NCI-H1105 treated with DMSO at 0.1 percent for 48 hours (cell line): ENCODE data around the gene ZP4.
A peak's percentile ranks its signal among the peaks of the same experiment; 100 is the strongest.
"Not testable (repeated sequence)": the region's sequence is repeated elsewhere in the genome, so short reads cannot be mapped to it uniquely, and the experiment has no call there.

Experiments used
- DNase-seq: peaks from one replicate; lab custom pipeline; 2025; lab: John Stamatoyannopoulos, UW

Gene ZP4

GRCh38 chr1:237875291-237875690 is 15.4 kb downstream of the ZP4 start:
- no peak for DNase-seq

GRCh38 chr1:237873487-237874211 is 17.1 kb downstream of the ZP4 start:
- no peak for DNase-seq

- DNase-seq, result no peak
These were observed 21.7 kb downstream of the ZP4 start for GRCh38 chr1:237868817-237869600.

- DNase-seq, result no peak
These were observed 23.3 kb downstream of the ZP4 start for GRCh38 chr1:237867380-237867888.

GRCh38 chr1:237864338-237865244 is 26.1 kb downstream of the ZP4 start:
- peak; percentile 31 for DNase-seq

DNA sequence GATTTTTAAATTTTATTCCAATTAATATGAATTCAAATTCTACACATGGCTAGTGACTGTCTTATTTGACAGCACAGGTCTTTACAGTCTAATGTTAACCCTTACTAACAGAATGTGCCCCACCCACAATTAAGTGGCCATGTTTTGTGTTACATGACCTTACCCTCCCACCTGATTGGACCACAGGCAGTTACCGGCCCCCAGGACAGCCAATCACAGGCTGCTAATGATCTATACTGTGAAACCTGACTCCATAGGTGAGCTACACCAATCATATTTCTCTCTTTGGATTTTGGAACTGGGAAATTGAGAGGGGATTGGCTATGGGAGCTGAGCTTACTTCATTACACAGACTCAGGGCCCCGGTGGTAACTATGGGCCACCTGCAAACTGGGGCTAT is 27.5 kb downstream of the ZP4 start:
- DNase-seq, result no peak

GRCh38 chr1:237861944-237862343 is 28.8 kb downstream of the ZP4 start:
- no peak for DNase-seq

GRCh38 chr1:237858992-237859391 is 31.7 kb downstream of the ZP4 start:
- no peak for DNase-seq

GRCh38 chr1:237857455-237857854 is 33.3 kb downstream of the ZP4 start:
- DNase-seq, result no peak

DNA sequence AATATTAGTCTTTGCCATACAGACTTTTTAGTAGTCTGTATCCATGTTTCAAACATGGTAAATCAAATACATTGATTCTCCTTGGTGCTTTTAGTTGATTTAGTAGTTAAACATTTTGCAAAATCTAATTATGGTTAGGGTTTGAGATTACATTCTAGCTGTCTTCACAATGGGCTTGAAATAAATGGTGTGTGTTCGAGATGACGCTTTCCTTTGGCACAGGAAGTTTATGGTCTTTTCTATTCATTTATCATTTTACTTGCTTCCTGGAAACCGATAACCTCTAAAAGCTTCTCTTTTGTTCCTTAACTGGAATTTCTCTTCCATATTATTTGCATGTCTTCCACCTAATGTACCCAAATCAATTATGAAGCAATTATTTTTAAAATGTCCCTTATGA is 38.4 kb downstream of the ZP4 start:
- no peak for DNase-seq

DNA sequence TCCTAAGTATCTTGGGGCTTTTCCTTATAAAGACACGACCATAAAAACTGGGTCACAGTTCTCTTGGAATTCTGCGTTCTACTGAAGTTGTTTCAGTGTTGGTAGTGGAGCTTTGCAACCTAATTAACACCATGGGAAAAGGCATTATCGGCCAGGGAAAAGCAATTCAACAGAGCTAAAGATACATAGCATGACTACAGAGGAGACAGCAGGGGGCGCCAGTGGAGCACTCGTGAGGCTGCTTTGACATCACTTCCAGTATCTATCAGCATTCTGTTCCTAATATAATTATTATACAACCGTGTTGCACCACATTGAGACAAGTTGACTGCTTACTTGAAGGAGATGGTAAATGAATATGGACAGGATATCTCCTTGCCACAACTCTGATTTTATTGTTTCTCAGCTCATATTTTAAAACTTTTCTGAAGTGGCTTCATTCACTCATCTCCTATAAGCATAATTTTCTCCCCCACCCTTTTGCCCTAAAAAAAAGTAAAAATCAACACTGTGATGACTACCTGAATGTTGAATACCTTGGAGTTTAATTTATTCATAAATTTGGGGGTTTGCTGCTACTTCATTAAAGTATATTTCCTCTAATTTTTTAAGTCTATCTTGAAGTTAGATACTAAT is 39.4 kb downstream of the ZP4 start:
- DNase-seq, result peak; percentile 5

DNA sequence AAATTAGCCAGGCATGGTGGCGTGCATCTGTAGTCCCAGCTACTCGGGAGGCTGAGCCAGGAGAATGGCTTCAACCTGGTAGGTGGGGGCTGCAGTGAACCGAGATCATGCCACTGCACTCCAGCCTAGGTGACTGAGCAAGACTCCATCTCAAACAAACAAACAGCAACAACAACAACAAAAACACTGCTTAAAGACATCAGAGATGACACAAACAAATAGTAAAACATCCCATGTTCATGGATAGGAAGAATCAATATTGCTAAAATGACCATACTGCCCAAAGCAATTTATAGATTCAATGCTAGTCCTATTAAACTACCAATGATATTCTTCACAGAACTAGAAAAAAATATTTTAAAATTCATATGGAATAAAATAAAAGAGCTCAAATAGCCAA is 47.2 kb downstream of the ZP4 start:
- not testable (repeated sequence) for DNase-seq

- no peak for DNase-seq
These were observed 49.2 kb downstream of the ZP4 start for GRCh38 chr1:237841485-237841884.

DNA sequence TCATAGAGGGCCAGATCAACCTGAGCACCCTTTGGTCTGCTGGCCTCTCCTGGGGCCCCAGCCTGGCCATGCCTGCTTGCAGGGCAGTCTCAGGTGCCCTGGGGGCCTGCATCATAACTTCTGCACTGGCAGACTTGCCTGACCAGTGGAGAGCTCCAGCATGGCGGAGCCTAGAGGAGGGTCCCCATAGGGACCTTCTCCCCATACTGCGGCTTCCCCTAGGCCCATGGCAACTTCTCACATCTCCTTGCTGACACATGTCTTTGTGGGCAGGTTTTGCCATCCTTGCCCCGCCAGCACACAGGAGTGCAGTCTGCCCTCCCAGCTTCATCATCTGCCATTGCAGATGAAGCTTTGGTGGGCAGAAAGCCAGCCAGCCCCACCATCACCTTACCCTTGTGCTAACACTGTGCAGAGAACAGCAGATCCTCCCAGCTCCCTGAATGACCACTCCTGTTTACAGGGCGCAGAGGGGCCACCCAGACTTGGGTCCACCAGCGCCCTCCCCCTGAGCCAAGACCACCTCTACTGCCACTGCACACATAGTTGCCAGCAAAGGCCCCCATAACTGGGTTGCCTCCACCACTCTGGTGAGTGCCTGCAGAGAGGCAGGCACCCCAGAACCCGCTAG is 51.7 kb downstream of the ZP4 start:
- no peak for DNase-seq

DNA sequence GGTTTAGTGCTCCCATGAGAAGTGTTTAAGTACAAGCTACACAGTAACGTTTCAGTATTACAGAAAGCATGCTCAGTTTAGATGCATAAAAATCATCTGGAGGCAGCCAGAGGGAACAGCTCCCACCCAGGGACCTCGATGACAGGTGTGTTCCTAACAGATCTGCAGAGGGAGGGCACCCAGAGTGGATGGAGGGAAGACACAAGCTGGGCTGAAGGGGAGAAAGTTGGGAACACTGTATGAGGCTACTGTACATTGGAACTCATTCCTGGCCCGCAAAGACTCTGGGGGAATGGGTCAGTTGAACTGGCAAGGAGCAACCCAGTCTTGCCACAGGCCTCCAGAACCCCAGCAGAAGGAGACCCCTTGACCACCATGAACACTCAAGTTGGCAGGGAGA is 52.4 kb downstream of the ZP4 start:
- no peak for DNase-seq

- no peak for DNase-seq
These were observed 56.3 kb downstream of the ZP4 start for GRCh38 chr1:237834461-237834860.

GRCh38 chr1:237834048-237834447 is 56.7 kb downstream of the ZP4 start:
- no peak for DNase-seq

DNA sequence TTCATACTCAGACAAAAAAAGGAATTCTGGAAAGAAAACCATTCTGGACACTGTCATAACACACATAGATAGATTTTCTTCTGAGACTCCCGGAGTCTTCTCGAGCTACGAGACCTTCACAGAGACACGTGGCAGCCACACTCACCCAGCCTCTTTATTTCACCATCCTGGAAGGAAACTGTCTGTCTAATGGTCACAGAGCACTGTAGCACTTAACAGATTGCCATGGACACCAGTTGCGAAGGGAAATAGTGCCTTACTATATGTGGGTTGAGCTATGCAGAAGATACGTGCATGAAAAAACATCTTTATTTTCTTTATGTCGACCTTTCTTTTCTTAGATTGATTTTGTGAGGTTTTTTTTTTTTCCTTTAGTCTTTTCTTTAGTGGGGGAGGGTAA is 57.9 kb downstream of the ZP4 start:
- no peak for DNase-seq
